CD14-positive monocyte (primary cell): ENCODE data around the gene RMC1. TPM values are rescaled to one million over a fixed set of nuclear protein-coding genes. Genes with fewer than 3 reads are reported as not detected.

Experiments used
- DNase-seq, 3 donors: peaks; one replicate each; pipeline ENCODE4 v3.0.0-alpha.2; 2011 to 2022
- H2AFZ ChIP-seq: 2 replicates; pipeline ENCODE4 v1.6.0; 2012; ENCODE audit warnings: mild to moderate bottlenecking, low read depth, low read length, inconsistent platforms; ENCODE audit not compliant: insufficient read depth, poor library complexity, severe bottlenecking
- H3K27ac ChIP-seq, 2 donors: 1 replicate in 1 of 2; 2 replicates in 1 of 2; pipeline ENCODE4 v1.5.1; 2012 to 2013; ENCODE audit warnings: low read length in 2 of 2, control low read depth in 1 of 2, inconsistent platforms in 1 of 2, low read depth in 1 of 2, mild to moderate bottlenecking in 1 of 2
- H3K27me3 ChIP-seq, 2 donors: one replicate each; pipeline versions ENCODE4 v1.6.0 to v1.6.1; 2011 to 2013; ENCODE audit warnings: low read length in 2 of 2; ENCODE audit not compliant: control insufficient read depth in 2 of 2, insufficient read depth in 2 of 2
- H3K36me3 ChIP-seq, 2 donors: replicated peaks in 1 of 2; 1 replicate in 1 of 2; 2 replicates in 1 of 2; pipeline versions ENCODE4 v1.5.1 to v1.6.1; 2012 to 2013; ENCODE audit warnings: low read length in 2 of 2, control low read depth in 1 of 2, inconsistent platforms in 1 of 2, mild to moderate bottlenecking in 1 of 2; ENCODE audit not compliant: insufficient read depth in 2 of 2, control insufficient read depth in 1 of 2
- H3K4me1 ChIP-seq, 2 donors: 1 replicate in 1 of 2; 2 replicates in 1 of 2; pipeline versions ENCODE4 v1.5.1 to v1.6.1; 2012 to 2013; ENCODE audit warnings: low read length in 2 of 2, control low read depth in 1 of 2, inconsistent platforms in 1 of 2, mild to moderate bottlenecking in 1 of 2, moderate library complexity in 1 of 2; ENCODE audit not compliant: insufficient read depth in 2 of 2, control insufficient read depth in 1 of 2
- H3K4me2 ChIP-seq: replicated peaks from 2 replicates; pipeline ENCODE3; 2012; ENCODE audit warnings: low read length, moderate library complexity, mild to moderate bottlenecking; ENCODE audit not compliant: poor library complexity, severe bottlenecking; ENCODE audit errors: extremely low read depth
- H3K4me3 ChIP-seq, 3 experiments: fragments of 200-600 bp in 1 of 3; sonication (generic) in 1 of 3; replicated peaks in 1 of 3; 1 replicate in 2 of 3; 2 replicates in 1 of 3; pipeline ENCODE4 v1.5.1; 2011 to 2013; ENCODE audit warnings: low read length in 3 of 3, mild to moderate bottlenecking in 3 of 3, control low read depth in 2 of 3, low read depth in 2 of 3, inconsistent platforms in 1 of 3, moderate library complexity in 1 of 3
- H3K79me2 ChIP-seq: 2 replicates; pipeline ENCODE4 v1.6.0; 2012; ENCODE audit warnings: mild to moderate bottlenecking, control low read depth, inconsistent platforms, low read length, moderate library complexity; ENCODE audit not compliant: insufficient read depth
- H3K9ac ChIP-seq: 2 replicates; pipeline ENCODE4 v1.6.0; 2017; ENCODE audit warnings: low read length, mild to moderate bottlenecking; ENCODE audit not compliant: insufficient read depth, poor library complexity, severe bottlenecking
- H3K9me3 ChIP-seq, 2 donors: replicated peaks in 1 of 2; 1 replicate in 1 of 2; 2 replicates in 1 of 2; pipeline versions ENCODE4 v1.5.1 to v1.6.1; 2012 to 2013; ENCODE audit warnings: low read length in 2 of 2, control low read depth in 1 of 2; ENCODE audit not compliant: control insufficient read depth in 1 of 2, insufficient read depth in 1 of 2
- H4K20me1 ChIP-seq: 2 replicates; pipeline ENCODE4 v1.6.0; 2012; ENCODE audit warnings: mild to moderate bottlenecking, low read length, control low read depth, moderate library complexity; ENCODE audit not compliant: insufficient read depth
- H3K27ac Mint-ChIP-seq, 7 donors: one replicate each; pipeline ENCODE4 v1.8.0; 2020; ENCODE audit warnings: mild to moderate bottlenecking in 7 of 7, mixed read lengths in 7 of 7, moderate library complexity in 6 of 7, inconsistent platforms in 2 of 7
- H3K27me3 Mint-ChIP-seq, 3 donors: one replicate each; pipeline ENCODE4 v1.8.0; 2021 to 2022; ENCODE audit warnings: low read depth in 3 of 3, mild to moderate bottlenecking in 3 of 3, mixed read lengths in 3 of 3, moderate library complexity in 3 of 3, inconsistent platforms in 1 of 3
- H3K36me3 Mint-ChIP-seq, 2 donors: one replicate each; pipeline ENCODE4 v1.8.0; 2020; ENCODE audit warnings: mixed read lengths in 2 of 2, inconsistent platforms in 1 of 2, mild to moderate bottlenecking in 1 of 2
- H3K4me1 Mint-ChIP-seq: one replicate; pipeline ENCODE4 v1.8.0; 2020; ENCODE audit warnings: mild to moderate bottlenecking, mixed read lengths
- H3K4me3 Mint-ChIP-seq, 2 donors: one replicate each; pipeline ENCODE4 v1.8.0; 2020; ENCODE audit warnings: mild to moderate bottlenecking in 2 of 2, mixed read lengths in 2 of 2, moderate library complexity in 1 of 2
- H3K9me3 Mint-ChIP-seq, 7 donors: one replicate each; pipeline ENCODE4 v1.8.0; 2020 to 2022; ENCODE audit warnings: mixed read lengths in 7 of 7, mild to moderate bottlenecking in 6 of 7, moderate library complexity in 6 of 7, inconsistent platforms in 2 of 7
- CTCF ChIP-seq: fragments of 200-600 bp; IDR thresholded peaks from one replicate; pipeline ENCODE4 v1.8.0; 2022; ENCODE audit warnings: antibody characterized with exemption, mild to moderate bottlenecking
- WGBS: methylation state at CpG from one replicate; pipeline ENCODE4 v1.1.5; 2013; ENCODE audit warnings: missing lambda C conversion rate; ENCODE audit not compliant: insufficient coverage; 5-methylcytosine and 5-hydroxymethylcytosine counted together
- intact Hi-C, 2 donors: fragments of 100-400 bp; cut with micrococcal nuclease; formaldehyde crosslinking; loops; one replicate each; pipeline versions ENCODE4 v1.15.0 to v1.15.1; 2023
- polyA plus RNA-seq, 3 donors: library from polyadenylated mRNA; depleted of rRNA in 1 of 3; unstranded in 2 of 3; stranded (reverse) in 1 of 3; fragments of 300-500 nt in 2 of 3; fragments of >200 nt in 1 of 3; fragmentation: Illumina TruSeq in 2 of 3; gene quantifications; 1 replicate in 2 of 3; 2 replicates in 1 of 3; pipeline ENCODE4 v1.2.3, GENCODE V29; 2012 to 2021

Gene RMC1
- polyA plus RNA-seq, 3 donors = 21.9 to 70.8 (median 30.1) TPM

GRCh38 chr18:23524213-23524707 lies 20.9 kb downstream of the RMC1 start:
- H3K27me3 ChIP-seq = no peaks in the 10 kb centered on the region
- H3K36me3 ChIP-seq = peaks cover 81 to 91% of the 10 kb centered on the region in 2 donors
- no peaks in the 10 kb centered on the region for H3K9me3 Mint-ChIP-seq
- no peak overlapping the region for H3K4me3 ChIP-seq
- 97% methylated on average over 10 of the region's 14 CpGs for WGBS
- TF ChIP-seq CTCF = no peak
- peaks cover 82 to 87% of the 10 kb centered on the region in 2 donors for H3K36me3 Mint-ChIP-seq
- intact Hi-C loops = no loop called here
- peaks cover 26 to 31% of the 10 kb centered on the region in 2 donors for H3K4me1 ChIP-seq
- no peak overlapping the region for H3K4me2 ChIP-seq
- H3K4me3 Mint-ChIP-seq = no peak overlapping the region
- no peaks in the 10 kb centered on the region for H3K27me3 Mint-ChIP-seq
- no peaks in the 10 kb centered on the region for H3K79me2 ChIP-seq
- no peak overlapping the region for H3K9ac ChIP-seq
- H2AFZ ChIP-seq = no peak overlapping the region
- no peaks in the 10 kb centered on the region for H3K9me3 ChIP-seq
- peaks cover 29% of the 10 kb centered on the region for H3K4me1 Mint-ChIP-seq
- H3K27ac Mint-ChIP-seq = peak overlapping the region; percentile 56 to 89 (median 78)
- DNase-seq = no peak
- H3K27ac ChIP-seq = peak overlapping the region in 1 of 2 donors; percentile 57
- peaks cover 46% of the 10 kb centered on the region for H4K20me1 ChIP-seq

GRCh38 chr18:23526501-23527063 lies 23.3 kb downstream of the RMC1 start:
- no peak for TF ChIP-seq CTCF
- H3K4me3 ChIP-seq = no peak overlapping the region
- Mint-ChIP-seq H3K27me3 (peaks cover 0 to 1% (median 0%) of the 10 kb centered on the region in 3 donors), H3K9me3 (no peaks in the 10 kb centered on the region), H3K27ac (peak overlapping the region in 2 of 7 donors; percentile 63 to 68), H3K4me1 (peaks cover 43% of the 10 kb centered on the region), H3K36me3 (peaks cover 82 to 87% of the 10 kb centered on the region in 2 donors), H3K4me3 (no peak overlapping the region)
- H3K9ac ChIP-seq = no peak overlapping the region
- H3K9me3 ChIP-seq = no peaks in the 10 kb centered on the region
- H2AFZ ChIP-seq = no peak overlapping the region
- H3K27ac ChIP-seq = no peak overlapping the region
- H4K20me1 ChIP-seq = peaks cover 60% of the 10 kb centered on the region
- H3K79me2 ChIP-seq = no peaks in the 10 kb centered on the region
- intact Hi-C loops = no loop called here
- WGBS = 100% methylated on average over 4 of the region's 5 CpGs
- H3K4me1 ChIP-seq = peaks cover 40 to 46% of the 10 kb centered on the region in 2 donors
- H3K4me2 ChIP-seq = no peak overlapping the region
- peaks cover 70 to 91% of the 10 kb centered on the region in 2 donors for H3K36me3 ChIP-seq
- no peaks in the 10 kb centered on the region for H3K27me3 ChIP-seq
- no peak for DNase-seq
